HUES6 (cell line): ENCODE results near the gene ATP8B1.
A peak's percentile ranks its signal among the peaks of the same experiment; 100 is the strongest.

ENCODE experiments used
- H3K27ac ChIP-seq: 2 replicates; pipeline ENCODE4 v1.7.0; 2013; ENCODE audit warnings: low read depth, mild to moderate bottlenecking, low read length, inconsistent platforms
- H3K27me3 ChIP-seq: 2 replicates; pipeline ENCODE4 v1.6.1; 2013; ENCODE audit warnings: low read length; ENCODE audit not compliant: control insufficient read depth, insufficient read depth
- H3K36me3 ChIP-seq: 2 replicates; pipeline ENCODE4 v1.6.1; 2013; ENCODE audit warnings: low read length; ENCODE audit not compliant: control insufficient read depth, insufficient read depth
- H3K4me1 ChIP-seq: 2 replicates; pipeline ENCODE4 v1.6.1; 2013; ENCODE audit warnings: low read length; ENCODE audit not compliant: control insufficient read depth, insufficient read depth
- H3K4me3 ChIP-seq: 2 replicates; pipeline ENCODE4 v1.5.1; 2013; ENCODE audit warnings: low read depth, low read length
- H3K9ac ChIP-seq: one replicate; pipeline ENCODE4 v1.6.1; 2013; ENCODE audit warnings: mild to moderate bottlenecking, low read length
- H3K9me3 ChIP-seq: 2 replicates; pipeline ENCODE4 v1.6.1; 2013; ENCODE audit warnings: low read depth, low read length; ENCODE audit not compliant: control insufficient read depth, insufficient read depth

The ATP8B1 gene

DNA sequence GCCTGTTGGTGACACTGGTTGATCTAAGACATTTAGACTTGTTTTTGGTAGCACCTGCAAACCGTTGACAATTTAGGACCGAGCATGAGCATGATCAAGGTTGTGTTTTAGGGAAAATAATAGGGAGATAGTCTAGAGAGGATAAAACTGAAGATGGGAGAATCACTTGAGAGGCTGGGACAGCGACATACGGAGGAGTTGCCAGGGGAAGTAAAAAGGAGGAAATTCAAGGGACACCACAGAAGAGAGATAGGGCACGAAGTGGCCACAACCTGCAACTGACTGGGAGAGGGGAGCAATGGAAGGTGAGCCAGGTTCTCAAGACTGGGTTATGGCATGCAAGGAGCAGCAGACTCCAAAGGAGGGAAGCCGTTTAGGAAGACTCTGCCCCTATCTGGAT is 1.4 kb upstream of the ATP8B1 start:
- Histone ChIP-seq H3K27me3 (peaks cover 66% of the 10 kb centered on the region), H3K36me3 (no peaks in the 10 kb centered on the region), H3K9me3 (no peaks in the 10 kb centered on the region), H3K4me3 (no peak overlapping the region), H3K9ac (no peak overlapping the region), H3K27ac (no peak overlapping the region), H3K4me1 (peaks cover 5% of the 10 kb centered on the region; the same call in 1 of the 2 replicates)

DNA sequence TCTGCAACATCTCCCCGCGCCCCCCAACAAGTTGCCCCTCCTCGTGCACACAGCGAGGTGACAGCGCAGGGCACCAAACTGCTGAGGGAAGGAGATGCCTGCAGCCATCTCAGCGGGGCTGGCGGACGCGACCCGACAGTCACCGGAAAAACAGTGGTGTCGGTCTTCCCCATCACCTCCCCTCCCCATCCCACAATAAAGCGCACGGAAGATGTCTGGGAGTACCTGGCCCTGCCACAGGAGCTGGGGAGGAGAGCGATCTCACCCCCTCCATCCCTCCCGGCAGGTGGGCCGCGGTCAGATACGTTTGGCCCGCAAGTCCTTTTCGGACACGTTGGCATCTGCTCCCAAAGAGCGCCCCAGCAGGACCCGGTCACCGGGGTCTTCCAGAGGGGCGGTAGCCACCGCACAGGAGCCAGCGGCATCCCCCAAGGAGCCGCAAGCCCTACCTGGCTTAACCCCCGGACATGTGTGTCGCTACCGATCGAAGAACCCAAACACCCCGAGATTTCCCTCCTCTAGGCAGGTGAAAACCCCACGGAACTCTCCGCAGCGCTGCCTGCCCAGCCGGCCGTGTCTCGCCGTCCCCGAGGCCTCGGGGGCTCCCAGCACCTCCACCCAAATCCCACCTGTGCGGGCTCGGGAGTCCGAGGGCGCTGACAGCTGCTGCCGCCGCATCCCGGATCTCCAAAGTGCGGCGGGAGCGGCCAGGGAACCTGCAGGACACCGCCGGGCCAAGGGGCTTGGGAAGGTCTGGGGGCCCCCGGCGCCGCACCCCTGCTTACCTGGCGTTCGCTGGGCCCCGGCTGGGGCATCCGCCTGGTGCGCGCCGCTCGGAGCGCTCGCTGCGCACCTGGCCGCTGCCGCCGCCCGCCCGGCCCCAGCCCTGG is 657 bp downstream of the ATP8B1 start:
- Histone ChIP-seq H3K4me3 (peak overlapping the region; percentile 71), H3K9me3 (no peaks in the 10 kb centered on the region), H3K27me3 (peaks cover 77% of the 10 kb centered on the region), H3K27ac (no peak overlapping the region), H3K36me3 (no peaks in the 10 kb centered on the region), H3K9ac (no peak overlapping the region), H3K4me1 (peaks cover 5% of the 10 kb centered on the region; the same call in 1 of the 2 replicates)

DNA sequence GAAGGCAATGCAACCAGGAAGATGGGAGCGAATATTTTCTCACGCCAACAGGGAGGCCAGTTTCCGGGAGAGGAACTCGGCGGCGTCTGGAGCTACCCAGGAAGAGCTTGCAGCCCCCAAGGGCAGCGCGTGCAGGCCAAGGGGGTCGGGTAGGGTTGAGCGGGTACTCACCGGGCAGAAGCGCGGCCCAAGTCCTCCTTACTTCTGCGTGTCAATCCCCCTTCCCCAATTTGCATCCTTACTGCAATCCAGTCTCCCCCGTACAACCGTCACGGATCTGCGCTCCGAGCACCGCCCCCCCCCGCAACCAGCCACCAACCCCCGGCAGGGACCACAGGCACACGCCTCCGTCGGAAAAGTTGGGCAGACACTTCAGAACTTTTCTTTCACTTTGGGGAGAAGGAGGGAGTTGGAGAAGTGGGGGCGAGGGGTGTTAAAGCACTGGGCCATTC is 1.3 kb downstream of the ATP8B1 start:
- Histone ChIP-seq H3K9me3 (no peaks in the 10 kb centered on the region), H3K27ac (no peak overlapping the region), H3K4me3 (peak overlapping the region; percentile 71), H3K9ac (no peak overlapping the region), H3K27me3 (peaks cover 74% of the 10 kb centered on the region), H3K4me1 (peaks cover 10% of the 10 kb centered on the region; the same call in 1 of the 2 replicates), H3K36me3 (no peaks in the 10 kb centered on the region)

DNA sequence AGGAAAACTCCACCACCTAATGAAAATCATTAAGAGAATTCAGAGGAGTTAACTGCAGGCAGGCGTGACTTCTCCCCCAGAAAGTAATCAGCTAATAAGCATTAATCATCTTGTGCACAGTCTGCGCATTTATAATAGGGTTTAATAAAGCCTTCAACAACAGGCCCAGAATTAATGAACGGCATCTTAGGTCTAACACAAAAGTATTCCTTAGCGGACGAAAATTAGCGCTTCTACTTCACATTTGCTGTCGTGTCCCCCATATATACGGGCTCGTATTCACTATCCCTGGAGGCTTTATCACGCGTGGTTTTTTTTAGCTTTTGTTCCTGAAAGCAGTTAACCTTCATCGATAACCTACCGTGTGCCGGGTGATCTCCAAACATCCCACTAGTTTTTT is 1.8 kb downstream of the ATP8B1 start:
- H3K9me3 ChIP-seq: no peaks in the 10 kb centered on the region
- H3K4me3 ChIP-seq: peak overlapping the region; percentile 71
- H3K36me3 ChIP-seq: no peaks in the 10 kb centered on the region
- H3K27me3 ChIP-seq: peaks cover 73% of the 10 kb centered on the region
- H3K4me1 ChIP-seq: peaks cover 10% of the 10 kb centered on the region; the same call in 1 of the 2 replicates
- H3K9ac ChIP-seq: no peak overlapping the region
- H3K27ac ChIP-seq: no peak overlapping the region

DNA sequence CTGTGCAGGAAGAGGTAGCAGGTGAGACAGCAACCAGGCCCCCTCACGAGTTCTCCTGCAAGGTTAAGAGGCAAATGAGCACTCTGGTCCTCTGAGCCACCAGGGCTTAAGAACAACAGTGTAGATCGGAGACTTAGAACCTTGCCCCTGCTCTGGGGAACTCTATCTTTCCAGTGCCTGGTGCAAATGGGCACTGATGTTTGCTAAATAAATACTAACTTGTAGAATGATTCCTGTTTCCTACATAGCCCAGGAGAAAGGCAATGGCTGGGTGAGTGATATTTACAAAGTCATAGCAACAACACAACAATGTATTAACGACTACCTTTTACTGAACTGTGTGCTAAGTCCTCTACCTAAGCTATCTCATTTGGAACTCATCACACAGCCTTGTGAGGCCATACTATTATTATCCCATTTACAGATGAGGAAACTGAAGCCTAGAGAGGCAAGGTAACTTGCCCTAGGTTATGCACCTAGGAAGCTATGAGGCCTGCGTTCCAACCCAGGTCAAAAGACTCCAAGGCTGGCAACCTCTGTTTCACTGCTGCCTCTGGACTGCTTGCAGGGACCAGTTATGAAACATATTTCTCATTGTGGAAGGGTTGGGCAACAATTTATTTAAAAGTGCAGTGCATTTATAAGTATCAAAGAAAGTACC is 4.3 kb downstream of the ATP8B1 start:
- H3K27ac ChIP-seq: no peak overlapping the region
- peaks cover 54% of the 10 kb centered on the region for H3K27me3 ChIP-seq
- no peak overlapping the region for H3K9ac ChIP-seq
- no peak overlapping the region for H3K4me3 ChIP-seq
- peaks cover 7% of the 10 kb centered on the region; the same call in 1 of the 2 replicates for H3K4me1 ChIP-seq
- no peaks in the 10 kb centered on the region for H3K9me3 ChIP-seq
- no peaks in the 10 kb centered on the region for H3K36me3 ChIP-seq

DNA sequence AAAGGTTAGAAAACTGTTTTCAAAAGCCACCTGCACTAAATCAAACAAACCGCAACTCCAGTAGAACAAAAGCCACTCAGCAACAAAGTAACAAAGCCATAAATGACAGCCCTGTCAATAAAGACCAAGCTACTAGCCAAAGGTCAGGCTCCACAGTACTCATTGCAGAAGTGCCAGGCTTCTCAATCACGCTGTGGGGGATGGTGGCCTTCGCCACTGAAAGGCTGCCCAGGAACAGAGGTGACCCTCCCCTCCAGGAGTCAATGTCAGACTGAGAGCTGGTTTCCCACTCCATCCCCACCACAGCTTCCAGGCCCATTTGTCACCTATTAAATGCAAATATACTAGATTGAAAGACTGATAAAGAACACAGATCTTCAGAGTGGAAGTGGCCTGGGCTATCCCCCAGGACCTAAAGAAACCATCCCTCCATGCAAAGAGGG is 5.9 kb downstream of the ATP8B1 start:
- Histone ChIP-seq H3K4me3 (no peak overlapping the region), H3K27me3 (peaks cover 38% of the 10 kb centered on the region), H3K4me1 (peaks cover 5% of the 10 kb centered on the region; the same call in 1 of the 2 replicates), H3K9me3 (no peaks in the 10 kb centered on the region), H3K27ac (no peak overlapping the region), H3K36me3 (no peaks in the 10 kb centered on the region), H3K9ac (no peak overlapping the region)

DNA sequence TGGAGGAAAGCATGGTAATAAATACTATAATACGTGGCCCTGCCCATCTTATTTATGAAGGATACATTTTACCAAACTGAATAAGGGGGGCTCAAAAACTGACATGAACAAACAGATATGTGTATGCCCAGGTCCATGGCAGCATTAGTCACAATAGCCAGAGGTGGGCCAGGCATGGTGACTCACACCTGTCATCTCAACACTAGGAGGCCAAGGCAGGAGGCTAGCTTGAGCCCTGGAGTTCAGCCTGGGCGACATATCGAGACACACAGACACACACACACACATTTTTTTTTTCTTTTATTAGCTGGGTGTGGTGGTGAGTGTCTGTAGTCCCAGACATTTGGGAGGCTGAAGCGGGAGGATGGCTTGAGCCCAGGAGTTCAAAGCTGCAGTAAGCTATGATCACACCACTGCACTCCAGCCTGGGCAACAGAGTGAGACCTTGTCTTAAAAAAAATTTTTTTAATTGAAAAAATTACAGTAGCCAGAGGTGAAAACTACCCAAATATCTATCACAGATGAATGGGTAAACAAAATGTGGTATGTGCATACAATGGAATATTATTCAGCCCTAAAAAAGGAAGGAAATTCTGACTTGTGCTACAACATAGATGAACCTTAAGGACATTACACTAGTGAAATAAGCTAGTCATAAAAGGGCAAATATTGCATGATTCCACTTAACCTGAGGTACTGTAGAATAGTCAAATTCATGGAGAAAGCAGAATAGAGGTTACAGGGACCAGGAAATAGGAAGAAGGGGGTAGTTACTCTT is 8.0 kb downstream of the ATP8B1 start:
- H3K4me1 ChIP-seq: peaks cover 5% of the 10 kb centered on the region; the same call in 1 of the 2 replicates
- no peak overlapping the region for H3K9ac ChIP-seq

DNA sequence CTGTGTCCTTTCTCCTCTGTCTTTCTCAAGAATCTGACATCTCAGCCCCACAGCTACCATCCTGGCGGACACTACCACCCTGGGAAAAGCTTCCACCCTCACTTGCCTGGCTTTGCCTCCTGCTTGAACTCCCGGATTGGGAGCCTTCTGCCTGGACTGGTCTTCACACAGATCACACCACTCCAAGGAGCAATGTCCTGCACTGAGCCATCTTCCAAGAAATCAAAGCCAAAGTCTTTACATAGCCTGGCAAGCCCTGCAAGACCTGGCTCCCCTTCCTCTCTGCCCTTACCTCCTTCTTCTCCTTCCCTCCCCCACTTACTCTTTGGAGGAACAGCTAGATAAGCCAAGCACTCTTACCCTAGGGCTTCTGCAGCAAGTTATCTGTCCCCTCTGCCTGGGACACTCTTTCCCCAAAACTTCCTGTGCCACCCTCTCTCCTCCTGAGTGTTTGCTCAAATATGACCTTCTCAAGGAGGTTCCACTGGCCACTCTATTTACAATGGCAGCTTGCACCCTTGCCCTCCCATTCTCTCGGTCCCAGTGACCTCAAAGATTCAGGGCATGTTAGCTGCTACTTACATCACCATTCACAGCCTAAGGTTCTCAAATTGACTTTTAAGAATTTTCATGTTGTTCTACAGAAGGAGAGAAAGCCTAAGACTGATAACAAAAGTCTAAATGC is 9.7 kb downstream of the ATP8B1 start:
- peaks cover 5% of the 10 kb centered on the region; the same call in 1 of the 2 replicates for H3K4me1 ChIP-seq
- H3K9ac ChIP-seq: no peak overlapping the region
- H3K4me3 ChIP-seq: no peak overlapping the region
- no peaks in the 10 kb centered on the region; the same call in 1 of the 2 replicates for H3K27me3 ChIP-seq
- H3K9me3 ChIP-seq: no peaks in the 10 kb centered on the region
- H3K36me3 ChIP-seq: no peaks in the 10 kb centered on the region
- H3K27ac ChIP-seq: no peak overlapping the region

More for the DNA sequence above, 8.0 kb downstream of the ATP8B1 start:
- Histone ChIP-seq H3K9me3 (no peaks in the 10 kb centered on the region), H3K27ac (no peak overlapping the region), H3K36me3 (no peaks in the 10 kb centered on the region), H3K4me3 (no peak overlapping the region), H3K27me3 (peaks cover 17% of the 10 kb centered on the region)

DNA sequence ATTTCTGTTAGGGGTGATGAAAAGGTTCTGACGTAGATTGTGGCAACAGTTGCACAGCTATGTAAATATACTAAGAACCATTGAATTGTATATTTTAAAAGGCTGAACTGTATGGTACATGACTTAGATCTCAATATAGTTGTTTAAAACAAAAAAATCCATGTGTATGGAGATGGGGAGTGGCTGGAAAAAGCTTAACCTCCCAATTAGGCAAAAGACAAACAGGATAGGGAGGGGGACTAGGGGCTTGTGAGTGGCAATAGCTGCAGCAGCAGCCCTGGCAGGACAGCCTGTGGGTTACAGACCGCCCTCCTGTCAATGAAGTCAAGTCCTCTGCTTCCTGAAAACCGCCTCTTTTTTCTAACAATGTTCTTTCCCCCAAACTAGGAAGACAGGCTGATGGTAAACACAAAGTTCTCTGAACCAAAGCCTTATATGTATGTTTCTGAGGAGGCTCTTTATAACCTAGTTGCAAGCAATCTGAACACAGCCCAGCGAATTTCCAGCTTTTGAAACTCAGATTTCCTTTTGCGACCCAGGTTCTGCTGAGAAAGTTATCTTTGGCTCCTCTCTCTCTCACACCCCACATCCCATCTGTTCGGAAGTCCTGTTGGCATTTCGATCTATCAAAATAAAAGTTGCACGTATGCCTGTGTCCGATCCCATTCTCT is 10.3 kb downstream of the ATP8B1 start:
- Histone ChIP-seq H3K4me3 (no peak overlapping the region), H3K9me3 (no peaks in the 10 kb centered on the region), H3K27ac (no peak overlapping the region), H3K36me3 (no peaks in the 10 kb centered on the region), H3K9ac (no peak overlapping the region), H3K27me3 (no peaks in the 10 kb centered on the region; the same call in 1 of the 2 replicates), H3K4me1 (peaks cover 5% of the 10 kb centered on the region; the same call in 1 of the 2 replicates)

DNA sequence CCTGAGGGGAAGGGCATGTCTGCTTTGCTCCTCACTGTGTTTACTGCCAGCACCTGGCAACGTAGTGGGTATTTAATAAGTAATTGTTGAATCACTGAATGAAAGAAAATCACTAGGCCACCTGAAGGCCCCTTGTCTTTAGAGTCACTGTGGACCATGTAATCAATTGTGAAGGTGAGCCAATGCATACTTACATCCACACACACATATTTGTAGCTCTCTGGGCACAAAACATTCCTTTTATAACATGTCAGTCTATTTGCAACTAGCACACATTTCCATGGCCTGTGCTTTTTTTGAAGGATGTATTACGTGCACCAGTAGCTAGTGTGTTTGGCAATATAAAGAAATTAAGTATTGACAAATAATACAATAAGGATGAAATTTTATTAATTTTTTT is 11.2 kb downstream of the ATP8B1 start:
- Histone ChIP-seq H3K9ac (no peak overlapping the region), H3K36me3 (no peaks in the 10 kb centered on the region), H3K27me3 (no peaks in the 10 kb centered on the region; the same call in 1 of the 2 replicates), H3K9me3 (no peaks in the 10 kb centered on the region), H3K4me3 (no peak overlapping the region), H3K27ac (no peak overlapping the region), H3K4me1 (no peaks in the 10 kb centered on the region)
